ENCODE results near the gene VSIG8. TPM values are rescaled to one million over a fixed set of nuclear protein-coding genes. Genes with fewer than 3 reads are reported as not detected.

The VSIG8 gene
- total RNA-seq, 1 donor from 2014 or later, result not detected

DNA sequence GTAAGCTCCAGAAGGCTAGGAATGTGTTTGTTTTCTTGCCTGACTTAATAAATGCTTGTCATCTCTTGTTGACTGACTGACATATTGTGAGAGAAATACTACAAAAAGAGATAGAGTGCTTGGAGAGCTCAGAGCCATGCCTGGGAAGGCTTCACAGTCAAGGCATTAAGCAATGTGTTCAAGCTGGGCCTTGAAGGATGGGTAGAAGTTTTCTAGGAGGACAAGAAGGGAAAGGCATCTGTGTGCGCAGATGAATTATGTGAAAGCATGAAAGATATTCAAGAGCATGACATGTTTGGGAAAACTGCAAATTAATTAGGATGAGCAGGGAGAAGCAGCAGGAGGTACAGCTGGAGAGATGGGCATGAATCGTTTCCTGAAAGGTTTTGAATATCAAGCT, 30.1 kb downstream of the VSIG8 start:
- no peak overlapping the region for H3K4me3 Mint-ChIP-seq (ENCODE audit: unreplicated experiment)
- H3K36me3 Mint-ChIP-seq (ENCODE audit: low read depth, unreplicated experiment), result no peaks in the 10 kb centered on the region
- TF ChIP-seq, protein P1, sequence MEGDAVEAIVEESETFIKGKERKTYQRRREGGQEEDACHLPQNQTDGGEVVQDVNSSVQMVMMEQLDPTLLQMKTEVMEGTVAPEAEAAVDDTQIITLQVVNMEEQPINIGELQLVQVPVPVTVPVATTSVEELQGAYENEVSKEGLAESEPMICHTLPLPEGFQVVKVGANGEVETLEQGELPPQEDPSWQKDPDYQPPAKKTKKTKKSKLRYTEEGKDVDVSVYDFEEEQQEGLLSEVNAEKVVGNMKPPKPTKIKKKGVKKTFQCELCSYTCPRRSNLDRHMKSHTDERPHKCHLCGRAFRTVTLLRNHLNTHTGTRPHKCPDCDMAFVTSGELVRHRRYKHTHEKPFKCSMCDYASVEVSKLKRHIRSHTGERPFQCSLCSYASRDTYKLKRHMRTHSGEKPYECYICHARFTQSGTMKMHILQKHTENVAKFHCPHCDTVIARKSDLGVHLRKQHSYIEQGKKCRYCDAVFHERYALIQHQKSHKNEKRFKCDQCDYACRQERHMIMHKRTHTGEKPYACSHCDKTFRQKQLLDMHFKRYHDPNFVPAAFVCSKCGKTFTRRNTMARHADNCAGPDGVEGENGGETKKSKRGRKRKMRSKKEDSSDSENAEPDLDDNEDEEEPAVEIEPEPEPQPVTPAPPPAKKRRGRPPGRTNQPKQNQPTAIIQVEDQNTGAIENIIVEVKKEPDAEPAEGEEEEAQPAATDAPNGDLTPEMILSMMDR (IDR thresholded peaks at IDR 0.05; ENCODE audit: unreplicated experiment), result no peak
- DNase-seq (ENCODE audit: low spot score), result no peak
- no peaks in the 10 kb centered on the region for H3K9me3 Mint-ChIP-seq (ENCODE audit: unreplicated experiment)
- H3K27me3 Mint-ChIP-seq (ENCODE audit: unreplicated experiment), result peaks cover 6% of the 10 kb centered on the region
- no peak overlapping the region for H3K27ac Mint-ChIP-seq (ENCODE audit: unreplicated experiment)
- no peaks in the 10 kb centered on the region for H3K4me1 Mint-ChIP-seq (ENCODE audit: unreplicated experiment)

GRCh38 chr1:159831412-159832141, 30.9 kb downstream of the VSIG8 start:
- Mint-ChIP-seq H3K36me3 (ENCODE audit: low read depth, unreplicated experiment) (no peaks in the 10 kb centered on the region), H3K27me3 (ENCODE audit: unreplicated experiment) (peaks cover 5% of the 10 kb centered on the region), H3K4me1 (ENCODE audit: unreplicated experiment) (no peaks in the 10 kb centered on the region), H3K4me3 (ENCODE audit: unreplicated experiment) (no peak overlapping the region), H3K27ac (ENCODE audit: unreplicated experiment) (no peak overlapping the region), H3K9me3 (ENCODE audit: unreplicated experiment) (no peaks in the 10 kb centered on the region)
- TF ChIP-seq, protein P1 (IDR thresholded peaks at IDR 0.05; ENCODE audit: unreplicated experiment), result no peak
- DNase-seq (ENCODE audit: low spot score), result no peak

GRCh38 chr1:159830722-159831121, 31.7 kb downstream of the VSIG8 start:
- no peak for DNase-seq (ENCODE audit: low spot score)
- no peaks in the 10 kb centered on the region for H3K36me3 Mint-ChIP-seq (ENCODE audit: low read depth, unreplicated experiment)
- H3K27me3 Mint-ChIP-seq (ENCODE audit: unreplicated experiment), result peaks cover 8% of the 10 kb centered on the region
- no peak overlapping the region for H3K27ac Mint-ChIP-seq (ENCODE audit: unreplicated experiment)
- TF ChIP-seq, protein P1 (IDR thresholded peaks at IDR 0.05; ENCODE audit: unreplicated experiment), result no peak
- no peaks in the 10 kb centered on the region for H3K9me3 Mint-ChIP-seq (ENCODE audit: unreplicated experiment)
- peaks cover 6% of the 10 kb centered on the region for H3K4me1 Mint-ChIP-seq (ENCODE audit: unreplicated experiment)
- no peak overlapping the region for H3K4me3 Mint-ChIP-seq (ENCODE audit: unreplicated experiment)

DNA sequence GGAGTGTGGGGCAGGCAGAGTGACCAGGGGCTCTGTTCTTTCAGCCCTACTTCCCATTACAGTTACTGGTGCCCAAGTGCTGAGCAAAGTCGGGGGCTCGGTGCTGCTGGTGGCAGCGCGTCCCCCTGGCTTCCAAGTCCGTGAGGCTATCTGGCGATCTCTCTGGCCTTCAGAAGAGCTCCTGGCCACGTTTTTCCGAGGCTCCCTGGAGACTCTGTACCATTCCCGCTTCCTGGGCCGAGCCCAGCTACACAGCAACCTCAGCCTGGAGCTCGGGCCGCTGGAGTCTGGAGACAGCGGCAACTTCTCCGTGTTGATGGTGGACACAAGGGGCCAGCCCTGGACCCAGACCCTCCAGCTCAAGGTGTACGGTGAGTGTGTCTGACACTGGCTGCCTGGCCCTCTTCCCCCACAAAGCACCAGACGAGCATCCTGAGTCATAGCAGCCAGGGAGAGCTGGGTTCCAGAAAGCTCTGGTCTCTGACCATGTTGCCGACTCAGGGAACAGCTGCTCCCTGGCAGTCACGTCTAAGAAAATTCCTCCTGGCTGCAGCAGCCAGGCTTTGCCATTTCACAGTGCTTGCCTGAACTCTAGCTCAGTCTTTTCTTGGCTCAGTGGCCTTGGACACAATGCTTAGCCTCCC, 32.5 kb downstream of the VSIG8 start:
- DNase-seq (ENCODE audit: low spot score), result no peak
- TF ChIP-seq, protein P1 (IDR thresholded peaks at IDR 0.05; ENCODE audit: unreplicated experiment), result no peak
- Mint-ChIP-seq H3K4me3 (ENCODE audit: unreplicated experiment) (no peak overlapping the region), H3K4me1 (ENCODE audit: unreplicated experiment) (peaks cover 6% of the 10 kb centered on the region), H3K9me3 (ENCODE audit: unreplicated experiment) (no peaks in the 10 kb centered on the region), H3K27me3 (ENCODE audit: unreplicated experiment) (peaks cover 11% of the 10 kb centered on the region), H3K36me3 (ENCODE audit: low read depth, unreplicated experiment) (no peaks in the 10 kb centered on the region), H3K27ac (ENCODE audit: unreplicated experiment) (no peak overlapping the region)

- peaks cover 13% of the 10 kb centered on the region for H3K27me3 Mint-ChIP-seq (ENCODE audit: unreplicated experiment)
Observed at GRCh38 chr1:159829273-159829634, 33.2 kb downstream of the VSIG8 start.

More at GRCh38 chr1:159829273-159829634, 33.2 kb downstream of the VSIG8 start:
- no peaks in the 10 kb centered on the region for H3K36me3 Mint-ChIP-seq (ENCODE audit: low read depth, unreplicated experiment)
- H3K4me1 Mint-ChIP-seq (ENCODE audit: unreplicated experiment), result peaks cover 6% of the 10 kb centered on the region
- TF ChIP-seq, protein P1 (IDR thresholded peaks at IDR 0.05; ENCODE audit: unreplicated experiment), result peak; percentile 30
- no peak overlapping the region for H3K27ac Mint-ChIP-seq (ENCODE audit: unreplicated experiment)
- no peak overlapping the region for H3K4me3 Mint-ChIP-seq (ENCODE audit: unreplicated experiment)
- H3K9me3 Mint-ChIP-seq (ENCODE audit: unreplicated experiment), result no peaks in the 10 kb centered on the region
- peak; percentile 66 for DNase-seq (ENCODE audit: low spot score)

Data from endothelial cell (in vitro differentiated cells).